Right lobe of liver (tissue), 4 donors: ENCODE data around the gene FOXR1.

Source experiments
- POLR2A ChIP-seq: fragments of 450-650 bp; IDR thresholded peaks from one replicate; pipeline ENCODE4 v1.6.1; 2017; ENCODE audit warnings: antibody characterized with exemption, mild to moderate bottlenecking
- TF ChIP-seq, protein P1 (sequence below), 4 donors: fragments of 200-600 bp in 3 of 4; fragments of 450-650 bp in 1 of 4; IDR thresholded peaks; one replicate each; pipeline versions ENCODE4 v1.5.1 to v1.8.0; 2016 to 2022; ENCODE audit warnings: antibody characterized with exemption in 4 of 4, mild to moderate bottlenecking in 2 of 4
- donor health status: DM: no; HTN: no; CAD: no.
- donor health status: DM: no; HTN: no; CAD: no.
- donor health status: DM: no; HTN: yes; CAD: no.

DNA sequence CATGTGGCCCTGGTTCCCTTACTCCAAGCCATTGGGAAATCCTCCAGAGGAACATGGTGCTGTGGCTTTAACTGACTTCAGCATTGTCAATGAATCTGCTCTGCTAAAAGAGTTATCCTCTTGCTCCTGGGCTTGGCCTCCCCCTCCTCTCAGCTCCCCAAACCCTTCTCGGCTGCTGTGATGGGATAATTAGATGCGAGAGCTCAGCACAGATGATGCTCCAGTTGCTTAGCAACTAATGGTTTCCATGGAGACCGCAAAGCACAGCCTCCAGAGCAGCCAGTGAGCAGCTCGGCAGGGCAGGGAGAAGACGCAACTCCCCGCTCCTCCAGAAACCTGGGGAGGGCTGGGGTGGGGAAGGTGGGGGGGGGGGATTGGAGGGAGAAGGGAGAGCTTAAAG is 18.3 kb upstream of the FOXR1 start:
- TF ChIP-seq, protein P1, sequence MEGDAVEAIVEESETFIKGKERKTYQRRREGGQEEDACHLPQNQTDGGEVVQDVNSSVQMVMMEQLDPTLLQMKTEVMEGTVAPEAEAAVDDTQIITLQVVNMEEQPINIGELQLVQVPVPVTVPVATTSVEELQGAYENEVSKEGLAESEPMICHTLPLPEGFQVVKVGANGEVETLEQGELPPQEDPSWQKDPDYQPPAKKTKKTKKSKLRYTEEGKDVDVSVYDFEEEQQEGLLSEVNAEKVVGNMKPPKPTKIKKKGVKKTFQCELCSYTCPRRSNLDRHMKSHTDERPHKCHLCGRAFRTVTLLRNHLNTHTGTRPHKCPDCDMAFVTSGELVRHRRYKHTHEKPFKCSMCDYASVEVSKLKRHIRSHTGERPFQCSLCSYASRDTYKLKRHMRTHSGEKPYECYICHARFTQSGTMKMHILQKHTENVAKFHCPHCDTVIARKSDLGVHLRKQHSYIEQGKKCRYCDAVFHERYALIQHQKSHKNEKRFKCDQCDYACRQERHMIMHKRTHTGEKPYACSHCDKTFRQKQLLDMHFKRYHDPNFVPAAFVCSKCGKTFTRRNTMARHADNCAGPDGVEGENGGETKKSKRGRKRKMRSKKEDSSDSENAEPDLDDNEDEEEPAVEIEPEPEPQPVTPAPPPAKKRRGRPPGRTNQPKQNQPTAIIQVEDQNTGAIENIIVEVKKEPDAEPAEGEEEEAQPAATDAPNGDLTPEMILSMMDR (IDR thresholded peaks at IDR 0.05): no peak
- no peak for TF ChIP-seq POLR2A
